Measurements from ENCODE around the gene SRGAP1.
"Not testable (repeated sequence)": the region's sequence is repeated elsewhere in the genome, so short reads cannot be mapped to it uniquely, and the experiment has no call there.

SRGAP1 gene

DNA sequence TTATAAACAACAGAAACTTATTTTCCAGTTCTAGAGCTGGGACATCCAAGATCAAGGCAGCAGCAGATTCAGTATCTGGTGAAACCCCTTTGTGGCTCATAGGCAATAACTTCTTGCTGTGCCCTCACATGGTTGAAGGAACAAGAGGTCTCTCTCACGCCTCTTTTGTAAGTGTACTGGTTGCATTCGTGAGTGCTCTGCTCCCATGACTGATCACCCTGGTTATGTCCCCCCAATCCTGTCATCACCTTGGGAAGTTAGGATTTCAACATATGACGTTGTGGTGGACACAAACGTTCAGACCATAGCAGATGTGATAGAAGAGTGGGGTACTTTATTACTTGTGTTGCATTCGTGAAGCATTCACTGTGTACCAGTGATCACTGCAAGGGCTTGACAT lies 184.0 kb downstream of the SRGAP1 start:
- no peak for DNase-seq (ENCODE audit: insufficient read length, low spot score)
- FAIRE-seq = no peak
- TF ChIP-seq, protein P1, sequence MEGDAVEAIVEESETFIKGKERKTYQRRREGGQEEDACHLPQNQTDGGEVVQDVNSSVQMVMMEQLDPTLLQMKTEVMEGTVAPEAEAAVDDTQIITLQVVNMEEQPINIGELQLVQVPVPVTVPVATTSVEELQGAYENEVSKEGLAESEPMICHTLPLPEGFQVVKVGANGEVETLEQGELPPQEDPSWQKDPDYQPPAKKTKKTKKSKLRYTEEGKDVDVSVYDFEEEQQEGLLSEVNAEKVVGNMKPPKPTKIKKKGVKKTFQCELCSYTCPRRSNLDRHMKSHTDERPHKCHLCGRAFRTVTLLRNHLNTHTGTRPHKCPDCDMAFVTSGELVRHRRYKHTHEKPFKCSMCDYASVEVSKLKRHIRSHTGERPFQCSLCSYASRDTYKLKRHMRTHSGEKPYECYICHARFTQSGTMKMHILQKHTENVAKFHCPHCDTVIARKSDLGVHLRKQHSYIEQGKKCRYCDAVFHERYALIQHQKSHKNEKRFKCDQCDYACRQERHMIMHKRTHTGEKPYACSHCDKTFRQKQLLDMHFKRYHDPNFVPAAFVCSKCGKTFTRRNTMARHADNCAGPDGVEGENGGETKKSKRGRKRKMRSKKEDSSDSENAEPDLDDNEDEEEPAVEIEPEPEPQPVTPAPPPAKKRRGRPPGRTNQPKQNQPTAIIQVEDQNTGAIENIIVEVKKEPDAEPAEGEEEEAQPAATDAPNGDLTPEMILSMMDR (IDR thresholded peaks at IDR 0.05; ENCODE audit: insufficient read depth, missing control alignments) = no peak

DNA sequence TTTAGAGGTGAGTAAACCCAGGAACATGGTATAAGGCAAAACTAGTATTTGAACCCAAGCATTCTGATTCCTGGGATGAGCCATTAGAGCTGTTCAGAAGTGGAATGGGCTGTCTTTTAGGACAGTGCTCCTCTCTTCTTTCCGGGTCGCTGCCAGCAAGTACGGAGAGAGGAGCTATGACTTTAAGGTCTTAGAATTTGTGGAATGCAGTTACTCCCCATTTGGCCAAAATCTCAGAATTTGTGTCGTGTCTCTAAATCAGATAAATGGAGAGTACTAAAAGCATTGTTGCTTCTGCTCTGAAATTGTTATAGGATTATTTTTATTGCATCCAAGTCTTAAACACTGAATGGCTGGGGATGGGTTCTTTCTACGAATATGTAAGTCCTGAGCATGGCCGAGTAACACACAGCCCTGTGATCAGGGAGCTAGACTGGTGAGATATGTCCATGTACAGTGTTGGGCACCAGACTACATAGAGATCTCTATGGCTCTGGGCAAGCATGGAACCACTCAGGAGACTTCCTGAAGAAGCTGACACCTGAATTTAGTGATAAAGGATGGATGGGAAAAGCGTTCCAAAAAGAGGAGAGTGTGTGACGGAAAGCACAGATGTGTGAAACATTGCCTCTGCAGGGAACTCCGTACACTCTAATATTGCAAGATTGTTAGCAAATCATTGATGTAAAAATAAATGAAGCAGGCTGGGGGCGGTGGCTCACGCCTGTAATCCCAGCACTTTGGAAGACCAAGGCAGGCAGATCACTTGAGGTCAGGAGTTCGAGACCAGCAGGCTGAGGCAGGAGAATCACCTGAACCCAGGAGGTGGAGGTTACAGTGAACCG lies 184.7 kb downstream of the SRGAP1 start:
- DNase-seq (ENCODE audit: insufficient read length, low spot score) = no peak

DNA sequence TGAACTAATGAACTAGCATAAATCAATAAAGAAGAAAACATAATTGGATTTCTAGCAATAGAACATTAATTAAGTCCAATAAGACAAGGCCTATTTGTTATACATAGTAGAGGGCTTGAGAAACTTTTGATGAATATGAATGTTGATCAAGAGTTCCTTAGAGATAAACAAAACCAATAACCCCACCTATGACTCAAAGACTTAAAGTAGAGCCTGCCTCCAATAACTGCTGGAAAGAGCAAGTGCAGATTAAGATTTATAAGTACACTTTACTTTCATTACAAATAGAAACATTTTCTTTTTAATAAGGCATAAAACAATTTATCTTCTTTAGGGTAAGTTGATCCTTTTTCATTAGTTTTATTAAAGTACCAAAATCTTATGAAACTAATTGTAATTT lies 185.7 kb downstream of the SRGAP1 start:
- TF ChIP-seq, protein P1 (IDR thresholded peaks at IDR 0.05; ENCODE audit: insufficient read depth, missing control alignments) = no peak
- FAIRE-seq = no peak
- no peak for DNase-seq (ENCODE audit: insufficient read length, low spot score)

More for the DNA sequence above, 184.7 kb downstream of the SRGAP1 start:
- FAIRE-seq = no peak
- TF ChIP-seq, protein P1 (IDR thresholded peaks at IDR 0.05; ENCODE audit: insufficient read depth, missing control alignments) = no peak

DNA sequence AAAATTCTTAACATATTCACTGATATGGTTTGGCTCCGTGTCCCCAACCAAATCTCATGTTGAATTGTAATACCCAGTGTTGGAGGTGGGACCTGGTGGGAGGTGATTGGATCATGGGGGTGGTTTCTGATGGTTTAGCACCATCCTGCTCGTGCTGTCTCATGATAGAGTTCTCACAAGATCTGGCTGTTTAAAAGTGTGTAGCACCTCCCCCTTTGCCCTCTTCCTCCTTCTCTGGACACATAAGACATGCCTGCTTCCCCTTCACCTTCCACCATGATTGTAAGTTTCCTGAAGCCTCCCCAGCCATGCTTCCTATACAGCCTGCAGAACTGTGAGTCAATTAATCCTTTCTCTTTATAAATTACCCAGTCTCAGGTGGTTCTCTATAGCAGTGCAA lies 189.6 kb downstream of the SRGAP1 start:
- not testable (repeated sequence) for DNase-seq (ENCODE audit: insufficient read length, low spot score); FAIRE-seq

DNA sequence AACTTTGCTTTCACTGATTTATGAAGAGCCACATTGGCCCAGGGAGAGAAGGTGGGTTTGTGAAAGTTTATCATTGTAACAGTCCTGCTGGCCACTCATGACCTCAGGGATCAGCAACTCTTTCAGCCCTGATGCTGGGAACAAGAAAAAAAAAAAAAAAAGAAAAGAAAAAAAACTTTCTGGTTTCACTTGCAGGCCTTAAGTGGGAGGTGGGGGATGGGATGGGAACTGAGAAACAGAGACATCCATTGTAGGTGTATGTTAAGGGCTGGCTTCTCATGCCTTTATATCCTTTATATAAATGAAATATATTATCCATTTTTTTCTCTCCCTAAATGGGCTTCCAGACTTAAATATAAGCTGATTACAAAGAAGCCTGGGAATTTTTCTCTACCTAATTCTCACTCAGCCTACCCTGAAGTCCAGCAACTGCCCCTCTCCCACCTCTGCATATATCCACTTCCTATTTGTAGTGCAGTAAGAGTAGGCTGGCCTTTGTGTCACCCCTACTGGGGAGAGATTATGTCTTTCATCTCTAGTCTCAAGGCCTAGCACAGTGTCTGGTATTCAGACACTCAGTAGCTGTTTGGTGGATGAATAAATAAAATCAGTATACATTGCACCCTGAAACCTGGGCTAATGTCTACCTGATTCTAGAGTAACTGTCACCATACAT lies 190.5 kb downstream of the SRGAP1 start:
- FAIRE-seq (no peak), DNase-seq (ENCODE audit: insufficient read length, low spot score) (no peak)
- TF ChIP-seq, protein P1 (IDR thresholded peaks at IDR 0.05; ENCODE audit: insufficient read depth, missing control alignments) = no peak

DNA sequence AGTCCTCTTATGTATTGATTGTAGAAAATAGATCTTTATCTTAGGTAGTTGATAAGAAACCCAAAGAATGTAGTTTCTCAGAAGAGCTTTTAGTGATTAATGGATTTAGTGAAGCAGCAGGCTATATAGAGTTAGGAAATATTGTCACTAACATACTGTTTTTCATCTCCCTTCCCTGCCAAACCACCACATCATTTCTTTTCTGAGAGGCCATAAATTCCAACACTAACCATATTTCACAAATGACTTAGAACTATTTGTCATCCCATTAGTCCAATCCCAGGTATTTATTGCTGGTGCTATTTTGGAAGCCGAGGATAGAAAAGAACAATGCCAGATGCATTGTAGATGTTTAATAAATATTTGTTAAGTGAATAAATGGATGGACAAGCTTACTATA lies 191.9 kb downstream of the SRGAP1 start:
- no peak for DNase-seq (ENCODE audit: insufficient read length, low spot score)
- no peak for FAIRE-seq
- TF ChIP-seq, protein P1 (IDR thresholded peaks at IDR 0.05; ENCODE audit: insufficient read depth, missing control alignments) = no peak

DNA sequence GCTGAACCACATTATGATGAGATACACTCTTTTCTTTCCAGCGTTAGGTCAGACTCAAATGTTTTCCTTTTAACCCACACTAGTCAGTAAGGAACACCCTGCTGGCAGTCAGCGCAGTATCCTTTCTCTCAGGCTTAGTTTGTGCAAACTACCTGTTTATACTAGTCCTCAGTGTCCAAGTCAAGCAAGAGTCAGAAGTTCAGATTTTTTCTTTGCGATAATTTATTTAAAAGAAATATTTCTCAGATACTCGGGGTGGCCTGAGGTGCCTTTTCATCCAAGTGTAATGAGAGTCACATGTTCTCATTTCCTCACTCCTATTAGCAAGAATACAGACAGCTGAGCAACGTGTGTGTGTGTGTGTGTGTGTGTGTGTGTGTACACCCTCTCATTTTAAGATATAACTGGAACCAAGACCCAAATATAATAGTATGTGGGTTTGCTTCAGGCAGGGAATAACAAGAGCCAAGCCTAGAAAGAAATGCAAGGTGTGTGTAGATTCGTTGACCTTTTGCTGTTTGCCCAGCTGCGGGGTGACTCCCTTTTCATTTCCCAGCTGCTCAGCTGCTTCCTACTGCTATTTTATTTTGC lies 194.9 kb downstream of the SRGAP1 start:
- DNase-seq (ENCODE audit: insufficient read length, low spot score) = no peak
- FAIRE-seq = no peak
- TF ChIP-seq, protein P1 (IDR thresholded peaks at IDR 0.05; ENCODE audit: insufficient read depth, missing control alignments) = no peak

Measured in D721Med (cell line).